GM12878 (cell line): ENCODE results near the gene HOXB13. TPM values are rescaled to one million over a fixed set of nuclear protein-coding genes. Genes with fewer than 3 reads are reported as not detected.

Experiments used
- ATAC-seq: fragments of 200-7000 bp; cut with Tn5 transposase; 3 replicates; pipeline ENCODE4 v1.9.1; 2020; ENCODE audit warnings: mild to moderate bottlenecking, moderate library complexity
- BruUV-seq: library from RNA; stranded (reverse); fragments of 400-500 nt; replicated peaks from 2 replicates; lab custom pipeline; 2021; lab: Mats Ljungman, UMichigan
- CTCF ChIA-PET: fragments of 300-600 bp; sonication (Branson Sonifier 250); formaldehyde crosslinking; extraction: SDS; loops from one replicate; lab custom pipeline; 2021; ENCODE audit warnings: inconsistent platforms; lab: Yijun Ruan, JAX
- POLR2A ChIA-PET: fragments of 350-600 bp; formaldehyde crosslinking; extraction: SDS; loops from one replicate; lab custom pipeline; 2021; ENCODE audit warnings: inconsistent platforms; lab: Charles Lee
- RAD21 ChIA-PET: fragments of 300-600 bp; sonication (Branson Sonifier 250); formaldehyde crosslinking; loops from one replicate; lab custom pipeline; 2023; ENCODE audit warnings: antibody characterized with exemption; ENCODE audit not compliant: unreplicated experiment; lab: Charles Lee
- SMC1A ChIA-PET: fragments of 300-600 bp; sonication (Branson Sonifier 250); formaldehyde crosslinking; loops from one replicate; lab custom pipeline; 2023; ENCODE audit not compliant: unreplicated experiment, uncharacterized antibody; lab: Charles Lee
- DNase-seq: peaks from one replicate; pipeline ENCODE4 v3.0.0-alpha.2; 2011; ENCODE audit warnings: low read depth, low spot score
- FAIRE-seq: peaks from 3 replicates; lab custom pipeline; 2011; peaks lifted over from hg19 to GRCh38; lab: Jason Lieb, UNC
- H2AFZ ChIP-seq: 2 replicates; pipeline ENCODE4 v1.6.0; 2011; ENCODE audit warnings: low read depth, low read length, control low read depth; ENCODE audit not compliant: control insufficient read depth
- H3K27ac ChIP-seq: 2 replicates; pipeline ENCODE4 v1.5.1; 2011; ENCODE audit warnings: control low read depth; ENCODE audit not compliant: control insufficient read depth, insufficient read depth
- H3K27me3 ChIP-seq, 2 experiments: replicated peaks in 1 of 2; 2 replicates each; pipeline versions ENCODE4 v1.6.0 to v1.6.1; 2011; ENCODE audit warnings: low read length in 1 of 2; ENCODE audit not compliant: control insufficient read depth in 2 of 2, insufficient read depth in 2 of 2
- H3K36me3 ChIP-seq, 2 experiments: 2 replicates each; pipeline ENCODE4 v1.5.1; 2011; ENCODE audit warnings: low read length in 1 of 2; ENCODE audit not compliant: control insufficient read depth in 2 of 2, insufficient read depth in 2 of 2
- H3K4me1 ChIP-seq: 2 replicates; pipeline ENCODE4 v1.6.1; 2011; ENCODE audit warnings: mild to moderate bottlenecking, low read length, moderate library complexity, mixed read lengths; ENCODE audit not compliant: control insufficient read depth, insufficient read depth
- H3K4me2 ChIP-seq: 2 replicates; pipeline ENCODE4 v1.6.0; 2011; ENCODE audit warnings: control low read depth; ENCODE audit not compliant: control insufficient read depth, insufficient read depth
- H3K4me3 ChIP-seq: fragments of 200-600 bp; sonication (generic); 2 replicates; pipeline ENCODE4 v1.5.1; 2016
- H3K79me2 ChIP-seq: 2 replicates; pipeline ENCODE4 v1.6.0; 2011; ENCODE audit warnings: low read length; ENCODE audit not compliant: control insufficient read depth, insufficient read depth
- H3K9ac ChIP-seq: 2 replicates; pipeline ENCODE4 v1.8.0; 2011; ENCODE audit warnings: low read length, control low read depth, mixed read lengths; ENCODE audit not compliant: control insufficient read depth, insufficient read depth
- H3K9me3 ChIP-seq: replicated peaks from 3 replicates; pipeline ENCODE4 v1.5.1; 2011; ENCODE audit warnings: mild to moderate bottlenecking, low read length; ENCODE audit not compliant: control insufficient read depth, insufficient read depth
- H4K20me1 ChIP-seq: 2 replicates; pipeline ENCODE4 v1.6.0; 2011; ENCODE audit not compliant: control insufficient read depth, insufficient read depth
- CBX3 ChIP-seq: fragments of 200-600 bp; sonication (generic); IDR thresholded peaks from 2 replicates; pipeline ENCODE4 v1.6.1; 2016; ENCODE audit warnings: low read depth, borderline replicate concordance
- CBX5 ChIP-seq: sonication (generic); IDR thresholded peaks from 2 replicates; pipeline ENCODE4 v1.6.1; 2016; ENCODE audit warnings: low read depth, moderate library complexity, mild to moderate bottlenecking, inconsistent platforms
- E4F1 ChIP-seq: fragments of 450-650 bp; IDR thresholded peaks from 2 replicates; pipeline ENCODE4 v1.6.1; 2018; ENCODE audit warnings: borderline replicate concordance, mild to moderate bottlenecking; ENCODE audit not compliant: partially characterized antibody
- ELK1 ChIP-seq: IDR thresholded peaks from 2 replicates; pipeline ENCODE4 v1.6.1; 2012; ENCODE audit warnings: low read depth, low read length, improper control_type of control experiment
- GABPA ChIP-seq: IDR thresholded peaks from 2 replicates; pipeline ENCODE4 v1.6.1; 2014; ENCODE audit warnings: antibody characterized with exemption, low read depth, mild to moderate bottlenecking, inconsistent platforms
- MYC ChIP-seq: IDR thresholded peaks from 2 replicates; pipeline ENCODE4 v1.6.1; 2011; ENCODE audit warnings: mild to moderate bottlenecking, low read length, moderate library complexity, inconsistent platforms; ENCODE audit not compliant: insufficient read depth, insufficient replicate concordance, insufficient read length, severe bottlenecking
- NFXL1 ChIP-seq: fragments of 450-650 bp; IDR thresholded peaks from 2 replicates; pipeline ENCODE4 v1.6.1; 2017; ENCODE audit warnings: antibody characterized with exemption, mild to moderate bottlenecking, borderline replicate concordance
- SMARCA5 ChIP-seq: fragments of 450-650 bp; IDR thresholded peaks from 2 replicates; pipeline ENCODE4 v1.6.1; 2017; ENCODE audit warnings: mild to moderate bottlenecking
- TCF7 ChIP-seq: IDR thresholded peaks from 2 replicates; pipeline ENCODE4 v1.6.1; 2014; ENCODE audit warnings: antibody characterized with exemption, borderline replicate concordance
- ZBED1 ChIP-seq: IDR thresholded peaks from 2 replicates; pipeline ENCODE4 v1.6.1; 2016; ENCODE audit warnings: borderline replicate concordance
- WGBS: methylation state at CpG from one replicate; pipeline ENCODE4 v1.1.6; 2016; ENCODE audit warnings: low lambda C conversion rate; ENCODE audit not compliant: insufficient replicate concordance, insufficient coverage; ENCODE audit errors: missing lambda C conversion rate; 5-methylcytosine and 5-hydroxymethylcytosine counted together
- in situ Hi-C: fragments of 300-500 bp; cut with MboI; formaldehyde crosslinking; loops from 9 replicates; pipeline ENCODE4 v1.14.3; 2018; ENCODE audit warnings: mixed read lengths
- intact Hi-C: fragments of 100-400 bp; cut with micrococcal nuclease; formaldehyde crosslinking; loops from one replicate; pipeline ENCODE4 v1.14.2; 2022; ENCODE audit not compliant: unreplicated experiment
- polyA plus RNA-seq, 11 experiments: library from polyadenylated mRNA; depleted of rRNA in 4 of 11; unstranded in 6 of 11; stranded (reverse) in 5 of 11; fragments of >200 nt; fragmentation: Nextera tagmentation in 4 of 11; fragmentation: Illumina TruSeq in 1 of 11; extraction: Ambion mirVana in 4 of 11; extraction: Trizol in 1 of 11; gene quantifications; 1 replicate in 1 of 11; 2 replicates in 10 of 11; pipeline versions ENCODE4 v1.2.1 to v1.2.3, GENCODE V29; 2011 to 2016; ENCODE audit warnings: inconsistent platforms in 2 of 11, missing spikeins in 2 of 11, low read depth in 1 of 11
- total RNA-seq, 4 experiments: library from RNA; depleted of rRNA in 3 of 4; stranded (reverse); fragments of >200 nt in 3 of 4; fragmentation: Illumina TruSeq in 1 of 4; extraction: Trizol in 1 of 4; gene quantifications; 2 replicates each; pipeline versions ENCODE4 v1.2.1 to v1.2.3, GENCODE V29; 2013 to 2021

The HOXB13 gene
- total and polyA plus RNA-seq, 10 of the 15 experiments (the other 5 are each of a cell fraction or from before 2014, with no cell fraction given) = 0.05 TPM; not detected in 9

GRCh38 chr17:48692049-48692448 lies 36.5 kb downstream of the HOXB13 start:
- H3K9me3 ChIP-seq = no peaks in the 10 kb centered on the region
- H3K4me2 ChIP-seq = no peak overlapping the region
- ATAC-seq (no peak), FAIRE-seq (no peak), DNase-seq (no peak)
- no TSS peak for BruUV-seq
- TF ChIP-seq CBX3 (no peak), SMARCA5 (no peak), E4F1 (no peak), CBX5 (no peak), GABPA (no peak), NFXL1 (no peak), MYC (no peak), TCF7 (no peak), ZBED1 (no peak), ELK1 (no peak)
- no peak overlapping the region for H2AFZ ChIP-seq
- SMC1A ChIA-PET = no interaction called here
- no peaks in the 10 kb centered on the region for H3K36me3 ChIP-seq
- CTCF ChIA-PET = interaction anchor here (1.8 kb wide), 1 partner anchor 13 kb away, joined by 6 read pairs; no protein-coding TSS in a partner anchor
- RAD21 ChIA-PET = no interaction called here
- H3K27me3 ChIP-seq = no peaks in the 10 kb centered on the region
- no peaks in the 10 kb centered on the region for H3K79me2 ChIP-seq
- intact Hi-C loops (no loop called here), in situ Hi-C loops (no loop called here)
- H3K4me1 ChIP-seq = no peaks in the 10 kb centered on the region
- POLR2A ChIA-PET = interaction anchor here (0.6 kb wide), 1 partner anchor 144 kb away, joined by 3 read pairs; no protein-coding TSS in a partner anchor
- no peak overlapping the region for H3K9ac ChIP-seq
- no peaks in the 10 kb centered on the region for H4K20me1 ChIP-seq
- 89% methylated on average over 1 of the region's 1 CpG for WGBS
- no peak overlapping the region for H3K4me3 ChIP-seq
- no peak overlapping the region for H3K27ac ChIP-seq
